ENCODE data around the gene ACAD9.

ACAD9 gene

GRCh38 chr3:128932516-128933212, 53.2 kb downstream of the ACAD9 start:
- TF ChIP-seq CTCF (IDR thresholded peaks at IDR 0.05; ENCODE audit: low read depth, low read length): no peak
- no peak for DNase-seq (ENCODE audit: extremely low read depth, low read depth)

DNA sequence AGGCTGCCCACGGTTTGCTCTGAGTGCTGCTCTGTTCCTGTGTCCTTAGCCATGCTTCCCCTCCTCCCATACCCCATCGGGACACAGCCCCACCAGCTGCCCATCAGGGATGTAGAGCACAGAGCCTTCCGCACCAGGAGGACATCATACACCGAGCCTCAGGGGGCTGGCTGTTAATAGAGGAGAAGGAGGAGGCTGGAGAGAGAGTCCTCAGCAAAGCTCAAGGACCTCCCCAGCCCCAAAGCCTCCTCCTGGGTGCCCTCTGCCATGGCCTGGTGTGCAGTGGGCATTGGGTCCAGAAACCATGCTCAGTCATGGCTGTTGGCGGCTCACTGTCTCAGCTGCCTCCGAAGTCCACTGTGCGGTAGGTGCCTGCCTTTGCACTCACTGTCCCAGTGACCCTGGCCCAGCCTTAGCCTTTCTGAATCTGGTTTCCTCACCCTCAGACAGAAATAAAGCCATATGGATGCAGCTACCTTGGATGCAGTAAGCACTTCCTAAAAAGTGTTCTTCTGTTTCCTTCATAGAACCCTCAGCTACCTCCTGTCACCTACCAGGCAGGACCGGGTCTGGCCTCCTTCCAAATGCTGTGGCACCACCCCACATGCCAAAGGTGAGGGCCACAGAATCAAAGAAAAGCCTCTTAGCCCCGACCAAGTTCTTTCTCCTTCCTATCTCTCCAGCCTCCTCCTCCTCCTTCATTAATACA, 53.9 kb downstream of the ACAD9 start:
- no peak for DNase-seq (ENCODE audit: extremely low read depth, low read depth)

DNA sequence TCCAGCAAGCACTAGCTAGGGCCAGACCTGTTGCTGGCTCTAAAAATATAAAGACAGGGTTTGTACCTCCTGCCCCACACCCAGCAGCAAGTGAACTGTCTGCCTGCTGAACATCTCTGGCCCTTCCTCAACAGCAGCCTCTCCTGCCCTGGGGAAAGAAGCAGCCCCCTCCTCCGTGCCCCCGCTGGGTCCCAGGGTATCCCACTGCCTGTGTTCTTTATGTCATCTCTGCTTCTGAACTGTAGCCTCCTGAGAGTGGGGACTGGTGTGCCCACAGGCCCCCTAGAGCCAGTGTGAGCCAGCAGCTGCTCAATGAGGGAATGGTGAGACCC, 54.5 kb downstream of the ACAD9 start:
- DNase-seq (ENCODE audit: extremely low read depth, low read depth): no peak
- no peak for TF ChIP-seq CTCF (IDR thresholded peaks at IDR 0.05; ENCODE audit: low read depth, low read length)

More for the DNA sequence above, 53.9 kb downstream of the ACAD9 start:
- no peak for TF ChIP-seq CTCF (IDR thresholded peaks at IDR 0.05; ENCODE audit: low read depth, low read length)

GRCh38 chr3:128935922-128936321, 56.5 kb downstream of the ACAD9 start:
- TF ChIP-seq CTCF (IDR thresholded peaks at IDR 0.05; ENCODE audit: low read depth, low read length): no peak

GRCh38 chr3:128936341-128936740, 56.9 kb downstream of the ACAD9 start:
- TF ChIP-seq CTCF (IDR thresholded peaks at IDR 0.05; ENCODE audit: low read depth, low read length): no peak
- no peak for DNase-seq (ENCODE audit: extremely low read depth, low read depth)

More at GRCh38 chr3:128935922-128936321, 56.5 kb downstream of the ACAD9 start:
- DNase-seq (ENCODE audit: extremely low read depth, low read depth): no peak

DNA sequence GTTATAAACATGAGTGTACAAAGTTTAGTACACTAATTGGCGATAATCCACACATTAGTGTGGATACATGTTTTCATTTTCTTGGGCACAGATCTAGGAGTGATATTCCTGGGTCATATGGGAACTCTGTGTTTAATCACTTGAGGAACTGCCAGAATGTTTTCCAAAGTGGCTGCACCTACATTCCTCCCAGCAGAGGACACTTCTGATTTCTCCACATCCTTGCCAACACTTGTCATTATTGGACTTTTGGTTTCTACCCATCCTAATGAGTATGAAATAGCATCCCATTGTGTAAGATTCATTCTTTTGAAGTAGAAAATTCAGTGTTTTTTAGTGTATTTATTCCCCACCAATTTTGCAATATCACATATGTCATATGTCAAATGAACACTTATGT, 60.8 kb downstream of the ACAD9 start:
- no peak for TF ChIP-seq CTCF (IDR thresholded peaks at IDR 0.05; ENCODE audit: low read depth, low read length)
- DNase-seq (ENCODE audit: extremely low read depth, low read depth): no peak

DNA sequence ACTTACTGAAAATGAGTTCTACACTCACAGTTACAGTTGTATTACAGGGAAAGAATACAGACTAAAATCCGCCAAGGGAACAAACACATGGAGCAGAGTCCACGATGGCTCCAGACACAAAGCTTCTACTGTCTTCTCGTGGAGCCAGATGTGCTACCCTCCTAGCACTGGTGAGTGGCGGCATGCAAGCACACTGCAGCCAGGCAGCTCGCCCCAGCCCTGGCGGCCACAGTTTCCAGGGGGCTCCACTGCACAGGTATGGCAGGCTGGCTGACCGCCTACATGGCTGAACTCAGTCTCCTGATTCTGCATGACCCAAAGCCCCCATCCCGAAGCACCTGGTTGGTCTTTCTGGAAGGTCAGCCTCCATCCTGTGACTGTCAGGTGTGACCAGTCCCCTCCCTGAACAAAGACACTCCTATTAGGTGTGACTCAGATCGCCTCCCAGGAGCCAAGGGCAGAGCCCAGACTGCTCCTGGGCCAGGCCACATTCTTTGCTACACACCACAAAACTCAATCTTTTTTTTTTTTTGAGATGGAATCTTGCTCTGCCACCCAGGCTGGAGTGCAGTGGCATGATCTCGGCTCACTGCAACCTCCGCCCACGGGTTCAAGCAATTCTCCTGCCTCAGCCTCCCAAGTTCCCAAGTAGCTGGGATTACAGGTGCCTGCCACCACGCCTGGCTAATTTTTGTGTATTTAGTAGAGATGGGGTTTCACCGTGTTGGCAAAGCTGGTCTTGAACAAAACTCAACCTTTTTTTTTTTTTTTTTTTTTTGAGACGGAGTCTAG, 62.9 kb downstream of the ACAD9 start:
- DNase-seq (ENCODE audit: extremely low read depth, low read depth): no peak
- TF ChIP-seq CTCF (IDR thresholded peaks at IDR 0.05; ENCODE audit: low read depth, low read length): no peak
